Measurements from ENCODE around the gene CCDC148.

CCDC148 gene

DNA sequence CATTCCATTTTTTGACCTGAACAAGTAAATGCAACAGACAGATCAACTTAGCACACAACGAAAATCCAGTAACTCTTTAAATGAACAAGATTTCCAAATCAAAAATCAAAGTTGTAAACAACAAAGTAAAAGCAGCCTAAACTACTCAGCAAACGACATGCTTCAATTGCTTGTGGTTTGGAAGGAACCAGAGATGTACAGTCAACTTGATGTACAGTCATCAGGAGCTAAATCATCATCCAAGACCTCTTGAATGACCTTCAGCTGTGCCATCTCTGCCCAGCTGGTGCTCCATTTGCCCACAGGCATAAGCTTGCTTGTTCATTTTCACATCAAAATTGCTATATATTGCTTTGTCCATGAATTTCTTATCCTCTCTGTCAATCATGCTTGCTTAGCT lies 245.1 kb downstream of the CCDC148 start:
- H3K9me2 ChIP-seq (ENCODE audit: low read depth, low read length): no peaks in the 10 kb centered on the region
- no peak overlapping the region for H2AFZ ChIP-seq (ENCODE audit: low read length)
- no peak overlapping the region for H3K4me2 ChIP-seq (ENCODE audit: low read length)
- H3K4me1 ChIP-seq (ENCODE audit: insufficient read depth, low read length, severe bottlenecking): no peaks in the 10 kb centered on the region
- H4K20me1 ChIP-seq (ENCODE audit: insufficient read depth, low read length): no peaks in the 10 kb centered on the region
- H3F3A ChIP-seq (ENCODE audit: insufficient read depth, low read length): no peaks in the 10 kb centered on the region
- no peak overlapping the region for H3K4me3 ChIP-seq (ENCODE audit: low read depth, low read length, poor library complexity, severe bottlenecking)
- no peak overlapping the region for H3K9ac ChIP-seq (ENCODE audit: low read length)
- H3K9me3 ChIP-seq (ENCODE audit: low read length): no peaks in the 10 kb centered on the region
- TF ChIP-seq, protein P1, sequence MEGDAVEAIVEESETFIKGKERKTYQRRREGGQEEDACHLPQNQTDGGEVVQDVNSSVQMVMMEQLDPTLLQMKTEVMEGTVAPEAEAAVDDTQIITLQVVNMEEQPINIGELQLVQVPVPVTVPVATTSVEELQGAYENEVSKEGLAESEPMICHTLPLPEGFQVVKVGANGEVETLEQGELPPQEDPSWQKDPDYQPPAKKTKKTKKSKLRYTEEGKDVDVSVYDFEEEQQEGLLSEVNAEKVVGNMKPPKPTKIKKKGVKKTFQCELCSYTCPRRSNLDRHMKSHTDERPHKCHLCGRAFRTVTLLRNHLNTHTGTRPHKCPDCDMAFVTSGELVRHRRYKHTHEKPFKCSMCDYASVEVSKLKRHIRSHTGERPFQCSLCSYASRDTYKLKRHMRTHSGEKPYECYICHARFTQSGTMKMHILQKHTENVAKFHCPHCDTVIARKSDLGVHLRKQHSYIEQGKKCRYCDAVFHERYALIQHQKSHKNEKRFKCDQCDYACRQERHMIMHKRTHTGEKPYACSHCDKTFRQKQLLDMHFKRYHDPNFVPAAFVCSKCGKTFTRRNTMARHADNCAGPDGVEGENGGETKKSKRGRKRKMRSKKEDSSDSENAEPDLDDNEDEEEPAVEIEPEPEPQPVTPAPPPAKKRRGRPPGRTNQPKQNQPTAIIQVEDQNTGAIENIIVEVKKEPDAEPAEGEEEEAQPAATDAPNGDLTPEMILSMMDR (IDR thresholded peaks at IDR 0.05; ENCODE audit: low read length): no peak
- TF ChIP-seq EZH2 (IDR thresholded peaks at IDR 0.05; ENCODE audit: borderline replicate concordance, low read length): no peak
- no peaks in the 10 kb centered on the region for H3K36me3 ChIP-seq (ENCODE audit: insufficient read depth, low read length)
- H3K27me3 ChIP-seq (ENCODE audit: insufficient read depth, low read length): no peaks in the 10 kb centered on the region
- no peaks in the 10 kb centered on the region for H3K79me2 ChIP-seq (ENCODE audit: insufficient read depth, low read length)
- no peak overlapping the region for H3K27ac ChIP-seq (ENCODE audit: low read depth, low read length, poor library complexity, severe bottlenecking)

DNA sequence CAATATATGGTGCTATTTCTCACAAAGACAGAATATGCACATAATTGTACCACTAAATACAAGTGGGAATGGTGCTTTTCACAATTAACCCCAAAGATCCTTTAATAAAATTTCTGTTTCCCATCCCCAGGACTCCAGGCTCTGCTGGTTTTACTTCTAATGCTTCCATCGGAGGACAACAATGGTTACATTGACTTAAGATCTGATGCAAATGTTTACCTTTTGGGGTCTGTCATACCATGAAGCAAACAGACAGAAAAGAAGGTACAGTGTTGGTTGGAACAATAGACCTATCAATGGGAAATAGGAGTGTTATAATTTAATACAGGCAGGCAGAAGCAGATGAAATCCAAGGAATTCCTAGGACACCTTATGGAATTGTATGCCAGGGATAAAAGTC lies 249.2 kb downstream of the CCDC148 start:
- H4K20me1 ChIP-seq (ENCODE audit: insufficient read depth, low read length): no peaks in the 10 kb centered on the region
- H3K27ac ChIP-seq (ENCODE audit: low read depth, low read length, poor library complexity, severe bottlenecking): no peak overlapping the region
- no peak overlapping the region for H3K4me2 ChIP-seq (ENCODE audit: low read length)
- no peaks in the 10 kb centered on the region for H3K9me2 ChIP-seq (ENCODE audit: low read depth, low read length)
- H3K9ac ChIP-seq (ENCODE audit: low read length): no peak overlapping the region
- no peaks in the 10 kb centered on the region for H3K9me3 ChIP-seq (ENCODE audit: low read length)
- H3K4me3 ChIP-seq (ENCODE audit: low read depth, low read length, poor library complexity, severe bottlenecking): no peak overlapping the region
- no peaks in the 10 kb centered on the region for H3K27me3 ChIP-seq (ENCODE audit: insufficient read depth, low read length)
- H3K79me2 ChIP-seq (ENCODE audit: insufficient read depth, low read length): no peaks in the 10 kb centered on the region
- H2AFZ ChIP-seq (ENCODE audit: low read length): no peak overlapping the region
- H3K36me3 ChIP-seq (ENCODE audit: insufficient read depth, low read length): no peaks in the 10 kb centered on the region
- H3K4me1 ChIP-seq (ENCODE audit: insufficient read depth, low read length, severe bottlenecking): no peaks in the 10 kb centered on the region
- H3F3A ChIP-seq (ENCODE audit: insufficient read depth, low read length): no peaks in the 10 kb centered on the region
- no peak for TF ChIP-seq EZH2 (IDR thresholded peaks at IDR 0.05; ENCODE audit: borderline replicate concordance, low read length)
- TF ChIP-seq, protein P1 (IDR thresholded peaks at IDR 0.05; ENCODE audit: low read length): no peak

- H2AFZ ChIP-seq (ENCODE audit: low read length): no peak overlapping the region
- H3K27ac ChIP-seq (ENCODE audit: low read depth, low read length, poor library complexity, severe bottlenecking): no peak overlapping the region
- no peaks in the 10 kb centered on the region for H3F3A ChIP-seq (ENCODE audit: insufficient read depth, low read length)
- H3K4me3 ChIP-seq (ENCODE audit: low read depth, low read length, poor library complexity, severe bottlenecking): no peak overlapping the region
- H4K20me1 ChIP-seq (ENCODE audit: insufficient read depth, low read length): no peaks in the 10 kb centered on the region
- no peaks in the 10 kb centered on the region for H3K79me2 ChIP-seq (ENCODE audit: insufficient read depth, low read length)
- H3K9me2 ChIP-seq (ENCODE audit: low read depth, low read length): no peaks in the 10 kb centered on the region
- H3K4me1 ChIP-seq (ENCODE audit: insufficient read depth, low read length, severe bottlenecking): no peaks in the 10 kb centered on the region
- no peak overlapping the region for H3K4me2 ChIP-seq (ENCODE audit: low read length)
- H3K36me3 ChIP-seq (ENCODE audit: insufficient read depth, low read length): no peaks in the 10 kb centered on the region
- no peaks in the 10 kb centered on the region for H3K9me3 ChIP-seq (ENCODE audit: low read length)
- H3K27me3 ChIP-seq (ENCODE audit: insufficient read depth, low read length): no peaks in the 10 kb centered on the region
- H3K9ac ChIP-seq (ENCODE audit: low read length): no peak overlapping the region
- TF ChIP-seq, protein P1 (IDR thresholded peaks at IDR 0.05; ENCODE audit: low read length): no peak
- TF ChIP-seq EZH2 (IDR thresholded peaks at IDR 0.05; ENCODE audit: borderline replicate concordance, low read length): no peak
Observed at GRCh38 chr2:158205215-158205614, 251.3 kb downstream of the CCDC148 start.
